HG03565 (cell line): ENCODE results near the gene C17orf100.
"Not testable (repeated sequence)": the region's sequence is repeated elsewhere in the genome, so short reads cannot be mapped to it uniquely, and the experiment has no call there.

ENCODE experiments used
- ATAC-seq: cut with Tn5 transposase; IDR thresholded peaks from one replicate; pipeline ENCODE4 v1.9.1; 2021; ENCODE audit warnings: mild to moderate bottlenecking, moderate library complexity; ENCODE audit not compliant: unreplicated experiment

Gene C17orf100

GRCh38 chr17:6688944-6689343 is 37.4 kb downstream of the C17orf100 start:
- no peak for ATAC-seq

GRCh38 chr17:6690641-6691040 is 39.1 kb downstream of the C17orf100 start:
- no peak for ATAC-seq

- no peak for ATAC-seq
These were observed 40.0 kb downstream of the C17orf100 start for GRCh38 chr17:6691546-6691945.

- not testable (repeated sequence) for ATAC-seq
These were observed 40.4 kb downstream of the C17orf100 start for GRCh38 chr17:6691958-6692357.

GRCh38 chr17:6695051-6695450 is 43.5 kb downstream of the C17orf100 start:
- ATAC-seq: no peak

GRCh38 chr17:6695565-6695964 is 44.0 kb downstream of the C17orf100 start:
- no peak for ATAC-seq

- no peak for ATAC-seq
These were observed 45.3 kb downstream of the C17orf100 start for GRCh38 chr17:6696906-6697305.

GRCh38 chr17:6698004-6698403 is 46.4 kb downstream of the C17orf100 start:
- no peak for ATAC-seq

GRCh38 chr17:6699997-6700947 is 48.7 kb downstream of the C17orf100 start:
- no peak for ATAC-seq

GRCh38 chr17:6700948-6701307 is 49.4 kb downstream of the C17orf100 start:
- ATAC-seq: no peak

GRCh38 chr17:6701719-6702118 is 50.2 kb downstream of the C17orf100 start:
- ATAC-seq: no peak

- ATAC-seq: no peak
These were observed 51.1 kb downstream of the C17orf100 start for GRCh38 chr17:6702567-6703215.
